ENCODE data around the gene KRTAP2-4.
"Not testable (repeated sequence)": the region's sequence is repeated elsewhere in the genome, so short reads cannot be mapped to it uniquely, and the experiment has no call there.

The KRTAP2-4 gene

GRCh38 chr17:41065829-41066624, at the start of gene KRTAP2-4:
Gene KRTAP2-4, minus strand, starts transcription at chr17:41065879. Its CDS starts 34 bp downstream, at chr17:41065845.
- no peak for DNase-seq

GRCh38 chr17:41111151-41111885, 45.6 kb upstream of the KRTAP2-4 start:
- no peak for DNase-seq

- DNase-seq = not testable (repeated sequence)
Measured at GRCh38 chr17:41108728-41109386, 43.2 kb upstream of the KRTAP2-4 start.

GRCh38 chr17:41107941-41108450, 42.3 kb upstream of the KRTAP2-4 start:
- DNase-seq = no peak

GRCh38 chr17:41105347-41105746, 39.7 kb upstream of the KRTAP2-4 start, which contains the start of gene KRTAP4-9:
Gene KRTAP4-9, plus strand, starts transcription at chr17:41105389. Its CDS starts 0 bp downstream, at chr17:41105389.
- DNase-seq = not testable (repeated sequence)

GRCh38 chr17:41104386-41105038, 38.8 kb upstream of the KRTAP2-4 start:
- not testable (repeated sequence) for DNase-seq

GRCh38 chr17:41103896-41104295, 38.2 kb upstream of the KRTAP2-4 start:
- no peak for DNase-seq

- no peak for DNase-seq
Measured at GRCh38 chr17:41101586-41102259, 36.0 kb upstream of the KRTAP2-4 start, which contains the start of gene KRTAP4-16. Gene KRTAP4-16, minus strand, starts transcription at chr17:41102209. Its CDS starts 0 bp downstream, at chr17:41102209.

GRCh38 chr17:41099682-41100480, 34.2 kb upstream of the KRTAP2-4 start:
- DNase-seq = not testable (repeated sequence)

- no peak for DNase-seq
Measured at GRCh38 chr17:41098481-41098880, 32.8 kb upstream of the KRTAP2-4 start.

- DNase-seq = no peak
Measured at GRCh38 chr17:41098042-41098441, 32.4 kb upstream of the KRTAP2-4 start, which contains the start of gene KRTAP4-8. Gene KRTAP4-8, minus strand, starts transcription at chr17:41098142. Its CDS starts 58 bp downstream, at chr17:41098084.

- no peak for DNase-seq
Measured at GRCh38 chr17:41096055-41096454, 30.4 kb upstream of the KRTAP2-4 start.

GRCh38 chr17:41088760-41089352, 23.2 kb upstream of the KRTAP2-4 start:
- not testable (repeated sequence) for DNase-seq

- not testable (repeated sequence) for DNase-seq
Measured at GRCh38 chr17:41084100-41084856, 18.6 kb upstream of the KRTAP2-4 start, which contains the start of gene KRTAP4-7. Gene KRTAP4-7, plus strand, starts transcription at chr17:41084150. Its CDS starts 57 bp downstream, at chr17:41084207.

- DNase-seq = not testable (repeated sequence)
Measured at GRCh38 chr17:41083427-41083826, 17.7 kb upstream of the KRTAP2-4 start.

- no peak for DNase-seq
Measured at GRCh38 chr17:41082626-41083025, 16.9 kb upstream of the KRTAP2-4 start.

- no peak for DNase-seq
Measured at GRCh38 chr17:41076788-41077187, 11.1 kb upstream of the KRTAP2-4 start.

- DNase-seq = no peak
Measured at GRCh38 chr17:41073676-41074075, 8.0 kb upstream of the KRTAP2-4 start.

- no peak for DNase-seq
Measured at GRCh38 chr17:41071606-41072360, 6.1 kb upstream of the KRTAP2-4 start.
